GM21367 (cell line): ENCODE measurements around the gene FAM237A.

Experiments
- ATAC-seq: cut with Tn5 transposase; IDR thresholded peaks from one replicate; pipeline ENCODE4 v1.9.1; 2021; ENCODE audit not compliant: unreplicated experiment

The FAM237A gene

DNA sequence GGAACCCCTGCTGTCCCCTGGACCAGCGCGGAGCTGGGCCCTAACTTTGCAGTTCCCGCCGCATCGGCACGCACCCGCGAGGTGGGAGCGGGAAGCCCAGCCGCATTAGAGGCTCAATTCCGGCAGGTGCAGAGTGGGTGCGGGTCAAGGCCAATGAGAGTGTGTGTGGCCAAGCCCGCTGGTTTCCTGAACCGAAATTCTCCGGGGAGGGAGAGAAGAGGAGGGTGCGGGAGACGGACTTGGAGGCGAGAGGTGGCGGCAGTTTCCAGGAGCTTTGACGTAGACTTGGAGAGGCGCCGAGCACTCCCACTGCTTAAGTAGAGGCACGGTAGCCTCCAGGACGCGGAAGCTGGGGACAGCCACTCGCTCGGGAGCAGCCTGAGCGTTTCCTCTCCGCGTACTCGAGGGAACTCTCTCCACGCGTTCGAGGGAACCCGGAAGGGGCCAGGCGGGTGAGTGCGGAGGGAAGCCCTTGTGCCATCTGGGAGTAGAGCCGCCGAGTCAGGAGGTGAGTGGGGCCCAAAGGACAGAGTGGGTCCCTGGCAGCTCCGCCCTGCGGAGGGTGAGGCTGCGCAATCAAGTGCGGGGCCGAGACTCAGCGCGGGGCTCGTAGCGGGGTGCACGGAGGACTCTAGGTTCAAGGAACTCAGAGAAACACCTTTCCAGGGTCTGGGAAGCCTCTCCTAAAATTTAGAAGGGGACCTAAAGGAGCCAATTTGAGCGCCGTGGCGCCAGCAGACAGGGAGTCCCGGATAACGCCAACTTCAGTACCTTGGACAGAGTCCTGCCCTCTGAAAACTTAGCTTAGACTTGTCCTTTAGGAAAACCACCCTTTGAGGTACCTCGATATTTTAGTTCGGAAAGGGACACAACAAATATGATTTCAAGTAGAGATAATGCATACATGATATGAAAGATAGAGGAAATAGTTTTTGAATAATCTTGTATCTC lies at the start of gene FAM237A:
FAM237A (plus strand) TSS at position 413 of the 951 bp plus-strand sequence. CDS start 1,750 bp downstream, outside the sequence.
- no peak for ATAC-seq

DNA sequence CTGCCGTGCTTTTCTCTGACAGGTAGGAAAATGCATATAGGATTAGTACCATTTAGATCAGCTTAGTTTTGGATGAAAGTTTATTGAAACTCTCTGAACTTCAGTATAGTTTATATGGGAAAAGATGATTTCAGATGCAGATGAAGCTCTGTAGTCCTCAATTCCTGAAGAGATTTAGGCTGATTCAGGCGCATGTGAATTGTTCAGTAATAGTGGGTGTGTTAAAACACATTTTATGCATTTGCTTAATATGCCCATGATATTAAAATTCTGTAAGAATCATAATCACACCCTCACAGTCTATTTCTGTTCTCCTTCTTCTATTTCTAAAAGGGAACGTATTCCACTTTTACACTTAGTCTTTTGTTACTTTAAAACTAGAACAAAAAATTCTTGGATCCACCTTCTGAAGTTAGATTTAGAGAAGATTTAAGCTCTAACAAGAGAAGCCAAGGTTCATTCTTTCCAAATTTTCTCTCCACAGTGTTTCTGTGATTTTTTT lies 44.5 kb upstream of the FAM237A start:
- no peak for ATAC-seq

DNA sequence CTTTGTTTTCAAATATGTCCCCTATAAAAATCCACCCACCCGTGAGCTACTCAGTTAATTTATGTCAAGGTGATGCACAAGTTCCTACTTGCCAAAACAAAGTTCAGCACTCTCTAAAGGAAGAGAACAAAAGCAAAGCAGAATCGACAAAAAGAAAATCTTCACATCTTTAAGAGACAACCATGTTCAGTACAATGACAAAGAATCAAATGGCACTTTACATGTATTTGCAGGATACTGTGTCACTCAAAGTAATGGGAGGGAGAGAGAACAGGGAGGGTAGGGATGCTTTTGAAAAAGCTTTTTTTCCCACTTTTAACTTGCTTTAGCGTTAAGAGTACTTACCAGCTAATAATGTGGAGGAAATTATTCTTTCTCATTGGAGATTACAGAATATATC lies 39.0 kb upstream of the FAM237A start:
- no peak for ATAC-seq

DNA sequence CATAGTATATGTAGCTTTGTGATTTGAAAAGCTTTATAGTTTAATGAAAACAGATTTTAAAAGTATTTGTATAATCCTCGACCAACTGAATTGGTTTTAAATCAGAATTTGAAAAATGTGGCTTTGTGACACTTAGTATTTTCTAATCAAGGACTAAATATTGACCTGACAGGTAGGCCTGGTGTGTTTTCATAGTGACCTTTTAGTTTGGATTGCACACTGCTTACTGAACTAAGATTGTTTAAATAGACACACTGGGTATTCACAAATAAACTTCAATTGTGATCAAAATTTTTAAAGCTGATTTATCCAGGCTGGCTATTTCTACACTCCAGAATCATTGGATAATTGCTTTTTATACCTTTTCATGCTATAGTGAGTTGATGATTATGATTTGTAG lies 31.8 kb upstream of the FAM237A start:
- ATAC-seq: no peak

DNA sequence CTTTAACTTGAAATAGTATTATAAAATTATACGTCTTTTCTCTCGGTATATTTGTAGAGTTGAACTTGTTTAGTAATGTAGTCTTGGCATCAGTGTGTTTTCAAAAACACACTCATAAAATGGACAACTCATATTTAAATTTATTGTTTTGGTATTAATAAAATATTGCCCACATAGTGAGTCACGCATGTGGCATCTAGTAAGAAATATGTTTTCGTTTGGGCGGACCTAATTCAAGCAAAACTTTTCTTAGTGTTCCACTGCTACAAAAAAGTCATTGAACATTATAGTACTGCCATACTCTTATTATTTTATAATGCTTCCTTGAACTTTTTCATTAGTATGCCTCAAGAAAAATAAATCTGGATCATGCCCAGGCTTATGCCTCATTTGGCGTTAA lies 31.1 kb upstream of the FAM237A start:
- ATAC-seq: no peak

DNA sequence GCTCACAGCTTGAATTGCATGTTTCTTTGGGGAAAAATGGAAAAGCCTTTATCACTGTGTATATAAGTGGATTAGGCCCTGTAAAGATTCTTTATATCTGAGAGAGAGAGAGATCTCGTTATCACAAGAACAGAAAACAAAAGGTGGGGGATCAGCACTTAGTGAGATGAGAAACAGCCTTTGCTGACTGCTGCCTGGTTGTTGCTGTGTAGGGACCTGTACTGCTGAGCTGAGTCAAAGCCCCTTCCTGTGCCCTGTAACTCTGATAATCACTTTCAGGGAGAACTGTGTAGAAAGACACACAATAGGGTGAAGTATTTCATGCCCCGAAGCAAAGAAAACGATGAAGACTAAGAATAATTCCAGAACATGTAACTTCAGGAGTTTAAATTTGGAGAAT lies 30.6 kb upstream of the FAM237A start:
- ATAC-seq: no peak

DNA sequence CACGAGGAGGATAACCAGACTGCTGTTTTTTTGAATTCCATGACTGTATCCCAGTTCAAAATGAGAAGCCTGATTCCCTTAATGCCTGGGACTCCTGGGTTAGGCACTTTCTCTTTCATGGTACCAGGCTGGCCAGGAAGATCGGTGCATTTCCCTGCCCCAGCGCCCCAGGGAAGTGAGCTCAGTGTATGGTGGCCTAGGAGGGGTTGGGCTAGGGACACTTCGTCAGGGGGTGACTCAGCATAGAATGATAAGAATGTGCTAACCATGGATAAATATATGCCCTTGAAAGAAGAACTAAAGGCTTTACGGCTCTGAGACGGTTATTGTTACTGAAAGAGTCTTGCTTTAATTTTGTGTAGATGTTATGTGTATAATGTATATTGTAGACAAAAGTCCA lies 27.5 kb upstream of the FAM237A start:
- ATAC-seq: no peak

DNA sequence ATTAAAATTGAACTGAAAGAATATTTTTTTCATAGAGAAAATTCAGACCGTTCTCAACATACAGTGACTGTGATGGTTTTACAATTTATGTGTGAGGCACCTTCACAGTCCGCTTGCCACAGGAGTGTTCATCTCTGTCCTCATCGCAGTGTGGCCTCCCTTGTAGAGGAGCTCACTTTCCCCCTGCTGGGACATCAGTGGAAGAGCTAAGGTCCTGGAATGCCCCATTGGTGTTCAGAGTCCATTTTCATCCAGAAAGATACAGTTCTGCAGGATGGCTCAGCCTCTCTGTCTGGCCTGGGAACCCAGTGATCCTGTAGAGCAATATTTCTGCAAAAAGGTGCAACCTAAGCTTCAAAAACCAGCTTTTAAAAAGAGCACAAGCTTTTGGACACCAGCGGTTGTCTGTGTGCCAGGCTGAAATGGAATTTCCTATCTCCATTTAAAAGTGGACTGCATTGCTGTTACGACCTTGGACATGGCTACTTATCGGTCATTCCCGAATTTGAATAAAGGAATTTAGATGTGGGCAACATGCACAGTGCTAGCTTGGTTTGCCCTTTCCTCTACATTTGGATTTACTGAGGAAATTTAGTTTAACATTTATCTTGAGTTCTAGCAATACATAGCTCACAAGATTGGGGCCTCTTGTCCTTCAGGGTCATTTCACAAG lies 26.7 kb upstream of the FAM237A start:
- ATAC-seq: no peak

DNA sequence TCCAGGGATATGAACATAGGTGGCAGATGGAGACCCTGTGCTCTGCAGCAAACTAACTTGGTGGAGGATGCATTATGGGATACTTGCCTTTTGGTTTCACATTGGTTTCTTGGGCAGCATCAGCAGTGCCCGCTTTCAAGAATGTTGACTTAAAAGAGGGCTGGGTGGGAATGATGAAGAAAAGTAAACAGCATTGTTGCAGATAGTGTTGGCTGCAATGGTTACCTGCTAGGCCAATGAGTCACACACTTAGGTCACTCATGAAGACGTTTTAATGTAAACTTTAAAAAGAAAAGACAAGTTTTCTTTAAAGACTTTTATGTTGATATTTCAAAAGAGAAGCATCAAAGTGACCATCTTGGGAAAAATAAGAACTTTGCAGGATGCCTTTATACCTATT lies 26.1 kb upstream of the FAM237A start:
- no peak for ATAC-seq

DNA sequence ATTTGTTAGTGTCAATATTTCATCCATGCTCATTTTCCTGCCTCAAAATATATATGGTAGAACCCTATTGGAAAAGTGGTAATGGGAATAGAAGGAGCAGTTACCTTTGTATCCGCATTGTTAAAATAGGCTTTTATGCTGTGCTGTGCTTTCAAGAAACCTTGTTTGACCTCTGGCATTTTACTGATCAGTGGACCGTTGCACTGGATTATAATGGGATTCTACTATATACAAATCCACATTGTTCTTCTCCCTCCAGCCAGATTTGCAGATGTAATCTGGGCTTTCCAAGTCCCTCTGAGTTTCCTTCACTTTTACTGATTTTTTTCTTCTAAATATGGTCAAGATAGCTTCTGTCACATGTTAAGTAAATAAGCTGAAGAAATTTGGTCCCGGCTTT lies 23.3 kb upstream of the FAM237A start:
- no peak for ATAC-seq

DNA sequence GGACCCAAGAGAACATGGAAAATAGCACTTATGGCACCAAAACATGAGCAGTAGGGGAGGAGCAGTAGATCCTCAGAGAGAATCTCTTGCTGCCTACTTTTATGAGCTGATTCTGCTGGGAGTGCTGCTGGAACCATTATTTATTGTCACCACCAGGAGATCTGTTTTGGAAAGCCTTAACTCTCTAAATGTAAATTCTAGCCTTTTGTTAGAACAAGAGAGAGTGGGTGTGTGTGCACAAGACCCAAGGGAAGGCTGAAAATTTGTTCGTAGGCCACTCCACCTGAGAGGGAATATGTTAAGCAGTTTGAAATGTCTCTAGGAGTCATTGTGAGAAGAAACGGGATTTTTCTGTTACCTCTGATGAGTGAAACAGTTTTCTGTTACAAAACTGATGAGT lies 16.2 kb upstream of the FAM237A start:
- no peak for ATAC-seq

DNA sequence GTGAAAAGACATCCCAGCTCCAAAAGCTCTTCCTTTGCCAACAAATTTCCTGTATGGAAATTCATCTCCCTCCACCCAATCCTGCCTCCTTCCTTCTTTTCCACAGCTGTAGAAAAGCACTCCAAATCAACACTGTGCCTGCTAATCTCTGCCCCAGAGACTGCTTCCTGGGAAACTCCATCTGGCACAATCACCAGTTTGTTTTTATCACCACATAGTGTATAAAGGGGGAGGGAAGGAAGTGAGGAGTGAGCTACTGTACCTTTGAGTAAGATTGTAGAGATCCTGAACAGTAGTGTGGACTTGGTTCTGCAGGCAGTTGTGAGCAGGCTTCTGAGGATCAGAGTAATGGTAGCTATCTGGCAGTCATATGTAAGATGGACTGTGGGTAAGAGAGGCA lies 14.7 kb upstream of the FAM237A start:
- ATAC-seq: no peak

DNA sequence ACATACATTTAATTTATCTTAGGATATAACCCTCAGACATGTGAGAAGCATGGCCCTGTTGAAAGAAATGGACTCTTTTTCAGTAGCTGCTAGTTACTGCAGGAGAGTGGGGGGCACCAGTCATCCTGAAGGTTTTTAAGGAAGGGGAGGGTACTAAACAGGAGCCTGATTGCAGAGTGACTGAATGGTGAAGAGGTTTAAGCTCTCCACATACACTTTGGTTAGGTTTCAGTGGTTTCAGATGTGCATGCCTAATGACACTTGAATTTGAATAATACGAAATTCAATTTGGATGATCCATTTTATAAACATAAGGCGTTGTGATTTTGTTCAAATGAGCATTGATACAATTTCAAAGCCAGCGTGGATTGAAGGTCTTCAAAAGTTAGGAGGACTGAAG lies 10.9 kb upstream of the FAM237A start:
- ATAC-seq: no peak

DNA sequence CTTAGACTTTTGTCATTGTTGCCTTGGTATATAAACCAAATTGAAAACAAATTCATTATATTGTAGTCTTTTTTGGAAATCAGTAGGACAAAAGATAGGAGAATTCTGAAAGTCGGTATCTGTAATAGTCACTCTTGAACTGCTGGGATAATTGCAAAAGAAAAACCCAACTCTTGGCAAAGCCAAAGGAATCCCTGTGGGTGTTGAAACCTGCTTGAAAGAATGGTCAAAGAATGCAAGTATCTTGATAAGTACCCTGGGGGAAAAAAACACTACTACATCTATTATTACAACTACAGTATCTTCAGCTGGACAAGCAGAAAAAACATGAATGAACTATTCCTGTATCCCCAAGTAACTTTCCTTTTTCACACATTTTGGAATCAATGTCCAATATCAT lies 7.3 kb upstream of the FAM237A start:
- ATAC-seq: no peak

DNA sequence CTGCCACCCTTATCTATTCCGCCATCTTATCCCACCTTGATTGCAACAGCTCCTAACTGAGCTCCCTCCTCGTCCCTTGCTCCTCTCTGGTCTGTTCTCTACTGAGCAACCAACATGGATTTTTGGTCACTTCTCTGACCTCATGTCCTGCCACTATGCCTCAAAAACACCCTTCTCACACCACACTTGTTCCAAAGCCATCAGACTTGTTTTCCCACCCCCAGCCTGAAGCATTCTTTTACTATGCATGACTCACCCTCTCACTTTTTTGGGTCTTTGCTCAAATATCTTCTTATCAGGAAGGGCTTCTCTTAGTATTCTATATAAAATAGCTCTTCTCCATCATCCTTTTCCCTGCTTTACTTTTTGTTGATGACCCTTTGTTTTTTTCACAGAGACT lies 2.7 kb upstream of the FAM237A start:
- no peak for ATAC-seq

DNA sequence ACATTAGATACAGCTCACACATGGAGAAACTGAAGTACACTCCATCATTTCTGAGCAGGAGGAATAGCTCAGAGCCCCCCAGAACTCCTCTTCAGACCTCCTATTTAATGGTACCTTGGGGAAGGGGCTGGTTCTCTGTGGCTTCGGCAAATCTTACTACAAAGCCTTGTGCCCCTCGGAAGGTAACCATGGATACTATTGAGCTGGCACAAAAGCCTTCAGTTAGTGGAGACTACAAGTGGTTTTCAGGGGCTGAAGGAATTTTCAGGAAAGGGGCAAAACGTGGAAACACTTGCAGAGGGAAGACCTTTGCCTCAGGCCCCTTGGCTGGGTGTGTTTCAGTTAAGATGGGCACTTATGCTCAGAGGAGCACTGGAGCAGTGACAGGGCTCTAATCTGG lies 1.1 kb upstream of the FAM237A start:
- no peak for ATAC-seq

DNA sequence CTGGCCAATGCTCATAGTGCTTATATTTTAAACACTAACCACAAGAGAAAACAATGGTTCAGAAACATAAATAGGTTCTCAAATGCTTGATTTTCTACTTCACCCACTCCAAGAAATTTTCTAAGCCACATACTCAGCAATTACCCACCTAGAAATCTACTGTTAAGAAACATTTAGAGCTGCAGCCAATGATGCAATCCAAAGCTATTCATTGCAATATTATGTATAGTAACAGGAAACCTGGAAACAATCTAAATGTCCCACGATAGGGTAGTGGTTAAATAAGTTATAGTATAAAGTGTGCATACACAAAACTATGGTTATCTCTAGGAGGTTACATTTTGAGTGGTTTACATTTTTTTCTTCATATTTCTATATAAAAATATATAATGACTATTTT lies 5.7 kb downstream of the FAM237A start:
- no peak for ATAC-seq

DNA sequence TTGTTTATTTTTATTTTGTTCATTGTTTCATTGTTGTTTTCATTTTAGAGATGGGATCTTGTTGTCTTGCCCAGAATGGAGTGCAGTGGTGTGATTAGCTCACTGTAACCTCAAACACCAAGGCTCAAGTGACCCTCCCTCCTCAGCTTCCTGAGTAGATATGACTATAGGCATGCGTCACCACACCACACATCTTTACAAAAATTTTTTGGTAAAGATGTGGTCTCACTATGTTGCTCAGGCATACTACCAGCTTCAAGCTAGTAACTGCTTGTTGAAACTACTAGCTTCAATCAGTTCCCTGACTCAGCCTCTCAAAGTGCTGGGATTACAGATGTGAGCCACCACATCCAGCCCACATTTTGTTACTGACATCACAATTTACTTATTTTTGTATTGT lies 14.8 kb downstream of the FAM237A start:
- ATAC-seq: no peak

DNA sequence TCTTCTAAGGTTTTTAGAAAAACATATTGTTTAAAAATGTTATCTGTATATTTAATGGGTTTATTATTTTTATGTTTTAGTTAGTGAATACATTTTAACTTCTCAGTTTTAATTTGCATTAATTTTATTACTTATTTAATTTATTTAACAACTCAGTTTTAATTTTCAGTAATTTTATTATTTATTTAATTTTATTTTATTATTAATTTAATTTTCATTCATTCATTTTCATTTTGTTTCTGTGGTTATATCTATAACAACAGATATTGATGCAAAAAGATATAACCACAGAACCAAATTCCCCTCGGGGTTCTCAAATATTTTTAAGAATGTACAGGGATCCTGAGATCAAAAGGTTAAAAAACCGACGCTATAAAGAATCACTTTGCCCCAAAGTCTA lies 23.0 kb downstream of the FAM237A start:
- no peak for ATAC-seq

DNA sequence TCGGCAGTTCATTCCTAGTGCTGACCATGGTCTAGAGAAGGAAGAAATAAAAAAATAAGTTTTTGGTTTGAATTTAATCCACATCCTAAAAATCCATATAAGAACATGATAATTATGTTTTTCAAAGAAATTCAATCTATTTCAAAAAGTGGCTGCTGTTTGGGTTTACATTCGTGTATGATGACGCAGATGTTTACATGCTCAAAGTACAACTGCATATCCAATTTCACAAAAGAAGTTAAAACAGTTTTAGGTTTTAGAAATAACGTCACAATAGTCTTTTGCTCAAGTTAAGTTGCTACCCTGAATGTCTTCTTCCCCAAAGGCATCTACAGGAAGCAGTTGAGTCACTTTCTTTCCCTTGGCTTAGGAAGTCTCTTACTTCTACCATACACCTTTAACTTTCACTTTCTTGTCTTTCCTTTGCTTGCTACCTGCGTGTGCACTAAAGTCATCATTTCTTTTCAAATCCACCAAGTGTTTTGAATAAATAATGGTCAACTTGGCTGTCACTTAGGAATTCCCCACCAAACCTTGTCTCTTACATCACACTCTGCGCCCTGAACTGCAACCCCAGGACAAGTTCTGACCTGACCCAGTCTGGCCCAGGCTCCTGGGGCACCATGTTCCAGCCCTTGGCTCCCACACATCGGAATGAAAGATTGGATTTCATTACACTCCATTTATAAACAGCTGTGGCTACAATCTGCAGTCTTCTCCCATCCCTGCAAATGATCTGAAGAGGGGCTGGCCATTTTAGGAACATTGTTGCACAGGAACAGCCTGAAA lies 28.4 kb downstream of the FAM237A start:
- ATAC-seq: no peak

DNA sequence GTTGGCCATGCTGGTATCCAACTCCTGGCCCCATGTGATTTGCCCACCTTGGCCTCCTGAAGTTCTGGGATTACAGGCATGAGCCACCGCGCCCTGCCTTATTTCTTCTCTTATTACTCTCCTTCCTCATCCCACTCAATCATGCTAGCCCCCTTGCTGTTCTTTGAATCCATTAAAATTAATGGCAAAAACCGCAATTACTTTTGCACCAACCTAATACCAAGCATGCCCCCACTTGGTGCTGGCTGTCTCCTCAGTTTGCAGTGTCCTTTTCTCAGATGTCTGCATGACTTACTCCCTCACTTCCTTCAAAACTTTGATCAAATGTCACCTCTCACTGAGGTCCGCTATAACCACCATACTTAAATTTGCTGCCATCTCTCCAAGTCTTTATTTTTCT lies 41.3 kb downstream of the FAM237A start:
- no peak for ATAC-seq
